Measurements from ENCODE around the gene DDX53.

Gene DDX53

GRCh38 chrX:22999696-23000223, at the start of gene DDX53:
Gene DDX53 (plus strand): TSS chrX:22999960. CDS start chrX:23000058, 98 bp downstream.
- DNase-seq = no peak

GRCh38 chrX:22950269-22951266, 49.2 kb upstream of the DDX53 start:
- DNase-seq = peak; percentile 47

DNA sequence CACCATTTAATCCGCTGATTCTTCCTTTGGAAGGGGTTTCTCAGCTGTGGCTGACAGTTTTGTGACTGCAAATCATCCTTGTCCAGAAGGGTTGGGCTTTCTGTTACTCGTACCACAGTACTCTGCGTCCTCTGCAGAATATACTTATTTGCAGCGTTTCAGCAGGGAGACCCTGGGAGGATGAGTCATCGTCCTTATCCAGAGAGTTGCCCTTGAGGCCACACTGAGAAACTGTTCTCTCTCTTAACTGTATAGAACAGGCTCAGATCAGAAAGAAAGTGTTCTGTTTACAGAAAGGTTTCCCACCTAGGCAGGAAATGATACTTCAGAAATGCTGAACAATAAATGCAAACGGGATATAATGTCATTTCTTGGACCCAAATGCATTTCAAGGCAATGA, 47.8 kb upstream of the DDX53 start:
- DNase-seq = peak; percentile 38

DNA sequence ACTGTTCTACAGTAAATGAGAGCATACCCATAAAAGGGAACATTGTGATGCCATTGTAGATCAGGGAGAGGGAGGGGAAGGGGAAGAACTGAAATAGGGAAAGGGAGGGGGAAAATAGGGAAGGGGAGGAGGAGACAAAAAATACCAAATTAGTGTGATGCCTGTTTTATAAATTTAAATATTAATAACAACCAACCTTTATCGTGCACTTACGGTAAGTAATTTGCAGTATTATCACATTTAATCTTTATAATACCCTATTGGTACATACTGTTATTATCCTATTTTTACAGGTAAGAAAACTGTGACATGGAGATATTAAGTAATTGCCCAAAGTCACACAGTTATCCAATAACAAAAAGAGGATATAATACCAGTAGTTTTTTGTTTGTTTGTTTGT, 41.5 kb upstream of the DDX53 start:
- no peak for DNase-seq

DNA sequence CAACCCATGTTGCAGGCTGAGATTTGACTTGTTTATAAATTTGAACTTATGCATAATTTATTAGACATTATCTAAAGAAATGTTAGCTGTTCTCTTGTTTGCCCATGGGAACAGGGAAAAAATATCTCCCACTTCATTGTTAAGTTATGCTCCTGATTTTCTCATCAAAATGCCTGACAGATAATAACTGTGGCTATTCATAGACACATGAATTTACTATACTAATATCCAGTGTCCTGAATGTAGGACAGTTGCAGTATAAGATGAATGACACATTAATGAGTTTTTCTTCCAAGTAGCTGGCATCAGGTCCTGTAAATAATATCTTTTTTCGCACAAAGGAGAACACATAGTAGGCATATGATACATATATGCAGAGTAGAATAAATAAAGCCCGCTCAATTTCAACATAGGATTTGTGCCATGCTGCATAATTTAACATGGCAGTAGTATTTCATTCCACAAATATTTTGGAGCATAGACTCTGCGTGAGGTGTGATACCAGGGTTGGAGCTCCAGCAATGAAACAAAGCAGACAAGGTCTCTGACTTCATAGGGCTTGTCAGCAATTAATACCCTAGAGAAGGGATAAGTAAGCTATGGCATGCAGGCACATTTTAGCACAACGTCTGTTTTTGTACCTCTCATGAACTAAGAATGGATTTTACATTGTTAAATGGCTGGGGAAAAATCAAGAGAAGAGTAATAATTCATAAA, 40.4 kb upstream of the DDX53 start:
- no peak for DNase-seq

- DNase-seq = no peak
Observed at GRCh38 chrX:22963196-22963595, 36.6 kb upstream of the DDX53 start.

DNA sequence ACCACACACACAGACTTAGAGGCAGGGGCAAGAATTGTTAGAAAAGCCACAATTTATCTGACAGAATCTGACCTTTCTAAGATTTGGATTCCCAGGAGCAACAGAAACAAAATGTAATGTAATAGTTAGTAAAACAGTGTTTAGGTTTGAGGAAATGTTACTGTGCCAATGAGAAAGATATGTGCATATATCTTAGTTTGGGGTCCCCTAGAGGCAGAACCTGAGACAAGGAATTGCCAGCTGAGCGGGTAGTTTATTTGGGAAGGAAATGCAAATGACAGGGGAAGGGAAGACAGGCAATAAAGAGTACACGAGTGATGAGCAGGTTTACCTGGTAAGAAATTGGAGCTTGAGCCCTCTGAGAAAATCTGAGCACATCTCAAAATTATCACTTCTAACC, 31.3 kb upstream of the DDX53 start:
- DNase-seq = no peak

DNA sequence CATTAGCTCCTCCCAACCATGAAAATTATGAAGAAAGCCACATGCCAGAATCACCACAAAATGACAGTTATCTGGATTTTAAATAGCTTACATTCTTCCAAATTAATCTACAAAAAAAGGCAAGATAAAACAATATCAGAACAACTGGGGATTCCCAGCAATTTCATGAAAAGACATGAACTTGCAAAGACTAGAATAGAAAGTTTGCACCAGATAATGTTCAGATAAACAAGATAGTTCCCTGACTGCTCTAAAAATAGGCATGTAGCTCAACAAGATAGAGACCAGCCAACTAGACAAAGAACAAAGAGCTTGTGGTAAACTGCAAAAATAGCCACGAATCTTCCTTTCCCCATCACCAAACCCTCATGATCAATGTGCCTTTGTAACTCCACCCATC, 30.3 kb upstream of the DDX53 start:
- DNase-seq = peak; percentile 10

- DNase-seq = no peak
Observed at GRCh38 chrX:22970861-22971260, 28.9 kb upstream of the DDX53 start.

DNA sequence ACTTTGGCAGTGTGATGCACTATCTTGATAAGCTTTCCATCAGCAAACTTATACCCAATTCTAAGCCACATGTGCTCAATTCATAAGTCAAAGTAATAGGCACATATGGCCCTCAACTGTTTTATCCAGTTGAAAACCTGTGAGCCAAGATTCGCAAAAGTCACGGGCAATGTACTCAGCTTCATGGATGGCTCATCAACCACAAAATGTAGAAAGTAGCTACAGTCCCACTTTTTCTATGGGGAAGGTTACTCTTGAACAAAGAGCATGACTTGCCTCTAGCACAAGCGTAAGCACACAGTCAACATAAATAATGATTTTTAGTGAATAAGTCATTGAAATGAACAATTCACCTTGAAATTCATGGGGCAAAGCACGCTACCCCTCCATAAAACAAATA, 25.1 kb upstream of the DDX53 start:
- no peak for DNase-seq

GRCh38 chrX:22975786-22976185, 24.0 kb upstream of the DDX53 start:
- no peak for DNase-seq

DNA sequence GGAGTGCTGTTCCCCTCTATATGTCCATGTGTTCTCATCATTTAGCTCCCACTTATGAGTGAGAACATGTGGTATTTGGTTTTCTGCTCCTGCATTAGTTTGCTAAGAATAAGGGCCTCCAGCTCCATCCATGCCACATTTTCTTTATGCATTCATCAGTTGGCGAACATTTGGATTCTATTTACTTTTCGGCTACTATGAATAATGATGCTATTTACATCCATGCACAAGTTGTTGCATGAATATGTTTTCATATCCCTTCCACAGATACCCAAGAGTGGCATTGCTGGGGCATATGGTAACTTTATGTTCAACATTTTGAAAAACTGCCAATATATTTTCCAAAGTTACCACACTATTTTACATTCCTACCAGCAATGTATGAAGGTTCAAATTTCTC, 13.8 kb upstream of the DDX53 start:
- DNase-seq = no peak

- DNase-seq = no peak
Observed at GRCh38 chrX:22987452-22987851, 12.3 kb upstream of the DDX53 start.

DNA sequence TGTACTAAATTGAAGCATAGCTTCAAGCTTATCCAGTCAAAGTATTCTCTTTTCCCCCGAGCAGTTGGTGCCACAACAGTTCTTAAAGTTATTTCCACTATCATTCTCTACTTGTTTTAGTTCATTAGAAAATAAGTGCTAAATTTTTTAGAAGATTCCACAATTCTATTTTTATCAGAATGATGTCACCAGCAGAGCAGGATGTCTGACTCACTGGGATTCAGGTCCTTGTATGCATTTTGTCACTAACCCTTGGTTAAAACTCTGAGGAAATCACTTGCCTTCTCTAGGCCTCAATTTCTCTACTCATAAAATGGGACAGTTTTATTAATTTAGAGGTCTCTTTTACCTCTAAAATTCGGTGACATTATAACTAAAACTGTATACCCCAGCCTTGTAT, 3.4 kb downstream of the DDX53 start:
- DNase-seq = no peak

DNA sequence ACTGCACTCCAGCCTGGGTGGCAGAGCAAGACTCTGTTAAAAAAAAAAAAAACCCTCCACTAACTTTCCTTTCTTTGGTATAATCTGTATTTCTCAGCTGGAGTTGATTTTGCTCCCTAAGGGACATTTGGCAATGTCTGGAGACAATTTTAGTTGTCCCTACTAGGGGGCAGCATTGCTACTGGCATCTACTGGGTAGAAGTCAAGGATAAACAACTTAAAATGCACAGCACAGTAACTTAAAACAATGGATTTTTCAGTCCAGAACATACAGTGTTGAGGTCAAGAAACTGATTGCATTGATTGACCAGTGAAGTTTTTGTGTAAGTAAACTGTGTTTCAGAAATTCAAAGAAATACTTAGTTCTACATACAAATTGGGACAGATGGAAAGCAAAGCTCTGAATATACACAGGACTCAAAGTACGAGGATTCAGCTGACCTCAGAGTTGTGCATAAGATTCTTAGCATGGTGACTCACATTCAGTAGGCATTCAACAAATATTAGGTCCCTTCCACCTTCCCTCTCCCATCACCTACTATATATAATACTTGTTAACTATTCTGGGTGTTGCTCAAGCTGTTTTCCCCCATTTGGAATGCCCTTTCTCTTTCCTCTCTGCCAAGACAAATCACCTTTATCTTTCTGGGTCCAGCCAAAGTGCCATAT, 8.8 kb downstream of the DDX53 start:
- DNase-seq = peak; percentile 60

- peak; percentile 78 for DNase-seq
Observed at GRCh38 chrX:23012162-23012561, 12.4 kb downstream of the DDX53 start.

DNA sequence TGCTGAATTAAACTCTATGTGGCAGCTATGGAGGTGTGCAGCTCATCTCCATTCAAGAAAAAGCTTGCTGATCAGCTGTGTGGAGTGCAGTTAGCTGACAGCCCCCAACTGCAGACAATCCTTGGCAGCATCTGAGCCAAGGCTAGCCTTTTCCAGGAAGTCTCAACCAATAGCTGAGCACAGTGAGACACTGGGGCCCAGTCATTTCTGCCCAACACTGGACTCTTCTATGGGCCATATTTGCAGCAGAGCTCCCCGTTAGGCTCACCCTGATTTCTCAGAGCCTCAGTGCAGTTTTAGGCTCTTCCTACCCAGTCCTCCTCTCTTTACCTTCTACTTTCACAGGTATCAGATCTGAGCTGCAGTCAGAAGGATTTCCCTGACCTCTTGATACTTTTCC, 12.9 kb downstream of the DDX53 start:
- DNase-seq = no peak

DNA sequence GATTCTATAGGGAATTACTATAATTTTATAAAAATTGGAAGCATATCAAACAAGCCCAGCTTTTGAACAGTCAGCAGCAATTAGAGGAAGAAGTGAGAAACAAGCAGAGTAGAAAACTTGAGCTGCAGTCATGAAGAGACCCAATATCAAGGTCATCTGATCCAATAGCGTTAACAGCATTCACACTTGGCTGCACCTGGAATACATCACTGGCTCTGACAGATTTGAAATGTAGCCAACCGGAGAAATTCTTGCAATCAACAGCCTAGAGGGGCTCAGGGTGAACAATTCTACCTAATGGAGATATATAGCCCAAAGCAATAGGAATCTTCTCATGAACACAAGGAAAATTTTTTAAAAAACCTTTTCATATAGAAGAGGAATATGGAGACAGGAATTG, 13.6 kb downstream of the DDX53 start:
- DNase-seq = no peak

GRCh38 chrX:23031600-23031999, 31.8 kb downstream of the DDX53 start:
- DNase-seq = no peak

DNA sequence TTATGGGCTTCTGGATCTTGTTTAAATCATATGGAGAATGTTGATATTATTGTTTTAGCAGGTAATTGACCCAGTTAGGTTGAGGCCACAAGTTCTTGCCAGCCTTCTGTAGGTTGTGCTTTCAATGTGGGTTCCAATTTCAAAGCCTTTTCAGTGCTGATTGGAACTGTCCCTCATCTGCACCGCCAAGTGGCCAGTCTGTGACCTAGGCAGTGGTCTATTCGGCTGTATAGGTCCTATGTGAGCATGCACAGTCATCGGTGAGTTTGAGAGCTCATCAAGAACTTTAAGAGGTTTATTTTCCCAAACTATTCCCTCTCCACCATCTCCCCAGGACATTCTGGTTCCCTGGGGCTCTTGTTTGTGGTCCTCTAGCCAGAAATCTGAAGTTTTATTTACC, 35.7 kb downstream of the DDX53 start:
- DNase-seq = no peak

DNA sequence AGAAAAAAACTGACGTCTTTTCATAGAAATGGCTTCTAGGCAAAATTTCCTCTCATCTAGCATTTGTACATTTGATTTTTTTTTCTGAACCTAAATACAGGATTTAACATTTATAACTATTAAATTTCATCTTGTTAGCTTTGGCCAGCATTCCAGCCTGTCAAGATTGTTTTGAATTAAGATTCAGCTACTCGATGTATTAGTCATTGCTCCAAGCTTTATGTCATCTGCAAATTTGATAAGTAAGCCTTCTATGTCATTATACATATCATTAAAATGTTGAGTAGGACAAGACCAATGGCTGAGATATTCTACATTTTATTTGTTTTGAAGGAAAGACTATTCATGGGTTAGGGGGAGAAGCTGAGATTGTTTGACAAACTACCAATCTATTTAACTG, 46.7 kb downstream of the DDX53 start:
- DNase-seq = no peak

GRCh38 chrX:23048806-23049573, 49.2 kb downstream of the DDX53 start:
- no peak for DNase-seq

Measured in hematopoietic multipotent progenitor cell treated with erythropoietin and hydrocortisone succinate and interleukin-3 and kit ligand, for 4 days (in vitro differentiated cells).